OCI-LY7 (cell line): ENCODE results near the gene CCDC102B. TPM values are rescaled to one million over a fixed set of nuclear protein-coding genes. Genes with fewer than 3 reads are reported as not detected.
"Not testable (repeated sequence)": the region's sequence is repeated elsewhere in the genome, so short reads cannot be mapped to it uniquely, and the experiment has no call there.

Source experiments
- BruUV-seq: library from RNA; stranded (reverse); fragments of 400-500 nt; replicated peaks from 2 replicates; lab custom pipeline; 2021; lab: Mats Ljungman, UMichigan
- CTCF ChIA-PET: fragments of 300-600 bp; sonication (Branson Sonifier 250); formaldehyde crosslinking; loops from one replicate; lab custom pipeline; 2022; ENCODE audit warnings: antibody characterized with exemption; ENCODE audit not compliant: unreplicated experiment; lab: Charles Lee
- POLR2A ChIA-PET: fragments of 300-600 bp; sonication (Branson Sonifier 250); formaldehyde crosslinking; loops from one replicate; lab custom pipeline; 2022; ENCODE audit warnings: antibody characterized with exemption; lab: Charles Lee
- DNase-seq: peaks from one replicate; pipeline ENCODE4 v3.0.0-alpha.2; 2015; ENCODE audit warnings: low spot score
- H2AFZ ChIP-seq: fragments of 200-600 bp; sonication (generic), shearing (Covaris generic); 2 replicates; pipeline ENCODE4 v1.6.1; 2014; ENCODE audit warnings: mild to moderate bottlenecking, antibody characterized with exemption, low read length, moderate library complexity
- H3K27ac ChIP-seq: fragments of 200-600 bp; sonication (generic); 2 replicates; pipeline ENCODE4 v1.5.1; 2014; ENCODE audit warnings: mixed run types, low read depth, mild to moderate bottlenecking, moderate library complexity, low read length, inconsistent platforms; ENCODE audit not compliant: poor library complexity, severe bottlenecking
- H3K36me3 ChIP-seq: fragments of 200-600 bp; sonication (generic); 2 replicates; pipeline ENCODE4 v1.6.1; 2014; ENCODE audit warnings: mild to moderate bottlenecking, antibody characterized with exemption, low read length, moderate library complexity, mixed read lengths; ENCODE audit not compliant: insufficient read depth
- H3K4me1 ChIP-seq: fragments of 200-600 bp; sonication (generic); 2 replicates; pipeline ENCODE4 v1.5.1; 2014; ENCODE audit warnings: mild to moderate bottlenecking, low read length; ENCODE audit not compliant: insufficient read depth, poor library complexity, severe bottlenecking
- H3K4me2 ChIP-seq: fragments of 200-600 bp; sonication (generic); 2 replicates; pipeline ENCODE4 v1.6.1; 2014; ENCODE audit warnings: mild to moderate bottlenecking, low read length
- H3K4me3 ChIP-seq: fragments of 200-600 bp; sonication (generic); 2 replicates; pipeline ENCODE4 v1.5.1; 2014; ENCODE audit warnings: mild to moderate bottlenecking, low read depth, low read length; ENCODE audit not compliant: poor library complexity, severe bottlenecking
- H3K79me2 ChIP-seq: fragments of 200-600 bp; sonication (generic); 2 replicates; pipeline ENCODE4 v1.6.1; 2016; ENCODE audit warnings: low read depth, mild to moderate bottlenecking, low read length, moderate library complexity, mixed read lengths; ENCODE audit not compliant: insufficient read depth
- H3K9me2 ChIP-seq: fragments of 200-600 bp; sonication (generic); 2 replicates; pipeline ENCODE4 v1.6.1; 2016; ENCODE audit warnings: mild to moderate bottlenecking, low read length, mixed read lengths; ENCODE audit not compliant: insufficient read depth
- H3K9me3 ChIP-seq: fragments of 200-600 bp; sonication (generic); 2 replicates; pipeline ENCODE4 v1.6.1; 2014; ENCODE audit warnings: mild to moderate bottlenecking, mixed run types, low read length, mixed read lengths
- H4K20me1 ChIP-seq: fragments of 200-600 bp; sonication (generic); 2 replicates; pipeline ENCODE4 v1.6.1; 2014; ENCODE audit warnings: mild to moderate bottlenecking, antibody characterized with exemption, low read length, moderate library complexity, mixed read lengths; ENCODE audit not compliant: insufficient read depth
- CTCF ChIP-seq: fragments of 200-600 bp; sonication (generic); conservative IDR thresholded peaks from 2 replicates; pipeline ENCODE4 v1.5.1; 2014; ENCODE audit warnings: mild to moderate bottlenecking, antibody characterized with exemption, low read length, moderate library complexity, mixed read lengths
- EZH2phosphoT487 ChIP-seq: fragments of 200-600 bp; sonication (generic); IDR thresholded peaks from 2 replicates; pipeline ENCODE4 v1.6.1; 2018; ENCODE audit warnings: low read depth, borderline replicate concordance, mild to moderate bottlenecking, mixed run types, antibody characterized with exemption, low read length, moderate library complexity, mixed read lengths
- intact Hi-C: fragments of 100-400 bp; cut with micrococcal nuclease; formaldehyde crosslinking; loops from one replicate; pipeline ENCODE4 v1.10.0; 2022; ENCODE audit not compliant: unreplicated experiment
- total RNA-seq, 2 experiments: library from RNA; depleted of rRNA in 1 of 2; stranded (reverse); fragments of >200 nt in 1 of 2; shearing (Covaris generic) in 1 of 2; gene quantifications; 2 replicates each; pipeline ENCODE4 v1.2.3, GENCODE V29; 2014 to 2022

Gene CCDC102B
- total RNA-seq, 2 experiments from 2014 or later: 0.46 to 0.54 TPM

DNA sequence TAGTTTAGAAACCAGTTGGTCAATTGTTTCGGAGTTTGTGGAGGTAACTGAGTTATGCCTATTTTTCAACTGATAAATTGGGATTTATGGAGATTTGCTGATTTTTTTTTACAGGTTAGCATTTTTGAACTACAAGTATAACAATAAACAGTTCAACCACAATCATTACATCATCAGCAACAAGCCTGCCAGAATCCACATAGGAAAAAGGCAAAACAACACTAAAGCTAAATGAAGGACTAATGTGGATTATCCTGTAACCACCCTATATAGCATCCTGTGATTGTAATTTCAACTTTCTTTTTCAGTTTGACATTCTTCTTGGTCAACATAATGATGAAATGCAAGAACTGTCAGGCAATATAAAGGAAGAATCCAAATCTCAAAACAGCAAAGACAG, 76.5 kb downstream of the CCDC102B start:
- Histone ChIP-seq H3K36me3 (no peaks in the 10 kb centered on the region), H3K9me3 (no peaks in the 10 kb centered on the region), H3K9me2 (no peaks in the 10 kb centered on the region), H3K4me3 (no peak overlapping the region), H3K79me2 (no peaks in the 10 kb centered on the region), H2AFZ (no peak overlapping the region), H3K4me2 (no peak overlapping the region), H3K4me1 (no peaks in the 10 kb centered on the region), H3K27ac (no peak overlapping the region), H4K20me1 (no peaks in the 10 kb centered on the region)
- no peak for DNase-seq
- POLR2A ChIA-PET: no interaction called here
- intact Hi-C loops: no loop called here
- CTCF ChIA-PET: no interaction called here
- BruUV-seq: no TSS peak
- TF ChIP-seq CTCF (no peak), EZH2phosphoT487 (no peak)

DNA sequence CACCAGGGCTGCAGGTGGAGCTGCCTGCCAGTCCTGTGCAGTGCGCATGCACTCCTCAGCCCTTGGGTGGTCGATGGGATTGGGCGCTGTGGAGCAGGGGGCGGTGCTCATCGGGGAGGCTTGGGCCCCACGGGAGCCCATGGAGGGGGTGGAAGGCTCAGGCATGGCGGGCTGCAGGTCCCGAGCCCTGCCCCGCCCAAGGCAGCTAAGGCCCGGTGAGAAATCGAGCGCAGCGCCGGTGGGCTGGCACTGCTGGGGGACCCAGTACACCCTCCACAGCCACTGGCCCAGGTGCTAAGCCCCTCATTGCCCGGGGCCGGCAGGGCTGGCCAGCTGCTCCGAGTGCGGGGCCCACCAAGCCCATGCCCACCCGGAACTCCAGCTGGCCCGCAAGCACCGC, 82.1 kb downstream of the CCDC102B start:
- DNase-seq, H2AFZ ChIP-seq, H3K4me2 ChIP-seq, H3K4me1 ChIP-seq, intact Hi-C loops, BruUV-seq, POLR2A ChIA-PET, H3K9me2 ChIP-seq, CTCF ChIA-PET, H3K27ac ChIP-seq, H3K9me3 ChIP-seq, H3K4me3 ChIP-seq, H3K79me2 ChIP-seq, H4K20me1 ChIP-seq, H3K36me3 ChIP-seq: not testable (repeated sequence)

DNA sequence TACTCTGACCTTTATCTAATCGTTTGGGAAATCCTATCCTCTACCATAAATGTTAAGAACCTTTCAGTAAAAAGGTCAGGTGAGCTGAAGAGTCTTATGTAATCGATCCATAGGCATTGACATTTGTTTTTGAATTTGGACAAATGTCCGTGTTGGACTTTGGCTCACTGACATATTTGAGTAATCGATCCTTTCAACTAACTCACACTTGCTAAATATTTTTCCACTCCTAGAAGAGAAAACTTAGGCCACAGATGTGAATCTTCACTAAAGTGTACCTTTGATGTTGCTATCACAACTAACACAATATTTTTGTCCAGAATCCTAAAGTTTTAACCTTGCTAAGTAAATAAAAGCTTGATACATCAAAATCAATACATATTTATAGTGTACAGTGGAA, 89.5 kb downstream of the CCDC102B start:
- no peaks in the 10 kb centered on the region for H3K4me1 ChIP-seq
- POLR2A ChIA-PET: interaction anchor here (0.6 kb wide), 1 partner anchor 979 kb away, joined by 3 read pairs; no protein-coding TSS in a partner anchor
- no peak for TF ChIP-seq CTCF
- TF ChIP-seq EZH2phosphoT487: no peak
- H3K79me2 ChIP-seq: no peaks in the 10 kb centered on the region
- CTCF ChIA-PET: no interaction called here
- no peak overlapping the region for H3K27ac ChIP-seq
- no peak overlapping the region for H2AFZ ChIP-seq
- intact Hi-C loops: no loop called here
- no peak for DNase-seq
- H3K9me2 ChIP-seq: no peaks in the 10 kb centered on the region
- BruUV-seq: no TSS peak
- no peaks in the 10 kb centered on the region for H3K9me3 ChIP-seq
- H3K4me3 ChIP-seq: no peak overlapping the region
- H4K20me1 ChIP-seq: no peaks in the 10 kb centered on the region
- H3K4me2 ChIP-seq: no peak overlapping the region
- no peaks in the 10 kb centered on the region for H3K36me3 ChIP-seq
